Neural progenitor cell (in vitro differentiated cells): ENCODE data around the gene HK1.

Experiments
- CTCF ChIP-seq: fragments of 200-600 bp; sonication (generic); IDR thresholded peaks from 2 replicates; pipeline ENCODE4 v1.5.1; 2017; ENCODE audit warnings: antibody characterized with exemption, mild to moderate bottlenecking
- EZH2 ChIP-seq: fragments of 200-600 bp; sonication (generic); IDR thresholded peaks from 2 replicates; pipeline ENCODE4 v1.6.1; 2017; ENCODE audit warnings: antibody characterized with exemption, mild to moderate bottlenecking, moderate library complexity

DNA sequence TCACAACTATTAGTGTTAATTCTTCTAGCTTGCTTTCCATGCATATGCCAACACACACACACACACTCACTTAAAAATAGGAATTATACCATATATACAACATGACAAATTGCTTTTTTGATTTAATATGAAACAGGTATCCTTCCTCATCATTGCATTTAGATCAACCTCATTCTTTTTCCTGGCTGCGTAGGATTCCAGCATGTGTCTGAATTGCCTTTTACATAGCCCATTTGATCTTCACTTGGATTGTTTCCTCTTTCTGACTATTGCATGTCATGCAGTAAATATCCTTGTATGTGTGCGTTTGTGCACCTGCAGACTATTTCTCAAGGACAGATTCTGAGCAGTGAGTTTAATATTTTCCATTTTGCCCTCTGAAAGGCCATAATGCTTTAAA, 110.2 kb downstream of the HK1 start:
- no peak for TF ChIP-seq CTCF
- no peak for TF ChIP-seq EZH2
